ENCODE results near the gene GRN. TPM values are rescaled to one million over a fixed set of nuclear protein-coding genes. Genes with fewer than 3 reads are reported as not detected.

GRN gene
- 10 to 100 TPM; 42.4 to 69.8 (median 55.6) TPM for total RNA-seq
- total RNA-seq (2013) = 60.0 TPM

GRCh38 chr17:44344939-44345453 is at the start of gene GRN:
GRN (plus strand) TSS chr17:44345302; CDS start chr17:44349165, 3,863 bp downstream.
- DNase-seq (peak; percentile 81 to 91), ATAC-seq (peak; percentile 98)
- Mint-ChIP-seq H3K9me3 (no peaks in the 10 kb centered on the region), H3K4me3 (peak within 1 kb of the TSS; percentile 97), H3K27ac (peak within 1 kb of the TSS; percentile 76 to 85), H3K4me1 (peaks cover 16 to 29% of the 10 kb centered on the region in 2 donors), H3K27me3 (ENCODE audit: low read depth in 2 of 2) (peaks cover 19 to 25% of the 10 kb centered on the region in 2 donors), H3K36me3 (no peaks in the 10 kb centered on the region)
- H3K9me3 ChIP-seq (ENCODE audit: control insufficient read depth, insufficient read depth, low read length) = no peaks in the 10 kb centered on the region
- TF ChIP-seq, protein P1, sequence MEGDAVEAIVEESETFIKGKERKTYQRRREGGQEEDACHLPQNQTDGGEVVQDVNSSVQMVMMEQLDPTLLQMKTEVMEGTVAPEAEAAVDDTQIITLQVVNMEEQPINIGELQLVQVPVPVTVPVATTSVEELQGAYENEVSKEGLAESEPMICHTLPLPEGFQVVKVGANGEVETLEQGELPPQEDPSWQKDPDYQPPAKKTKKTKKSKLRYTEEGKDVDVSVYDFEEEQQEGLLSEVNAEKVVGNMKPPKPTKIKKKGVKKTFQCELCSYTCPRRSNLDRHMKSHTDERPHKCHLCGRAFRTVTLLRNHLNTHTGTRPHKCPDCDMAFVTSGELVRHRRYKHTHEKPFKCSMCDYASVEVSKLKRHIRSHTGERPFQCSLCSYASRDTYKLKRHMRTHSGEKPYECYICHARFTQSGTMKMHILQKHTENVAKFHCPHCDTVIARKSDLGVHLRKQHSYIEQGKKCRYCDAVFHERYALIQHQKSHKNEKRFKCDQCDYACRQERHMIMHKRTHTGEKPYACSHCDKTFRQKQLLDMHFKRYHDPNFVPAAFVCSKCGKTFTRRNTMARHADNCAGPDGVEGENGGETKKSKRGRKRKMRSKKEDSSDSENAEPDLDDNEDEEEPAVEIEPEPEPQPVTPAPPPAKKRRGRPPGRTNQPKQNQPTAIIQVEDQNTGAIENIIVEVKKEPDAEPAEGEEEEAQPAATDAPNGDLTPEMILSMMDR (IDR thresholded peaks at IDR 0.05) = no peak
- no peaks in the 10 kb centered on the region for H3K27me3 ChIP-seq (ENCODE audit: control insufficient read depth, insufficient read depth, low read length)
- peak within 1 kb of the TSS; percentile 35 for H3K27ac ChIP-seq (ENCODE audit: low read length)
- 0% methylated on average over 26 of the region's 26 CpGs for WGBS (ENCODE audit: insufficient coverage)
- peaks cover 56% of the 10 kb centered on the region for H3K4me1 ChIP-seq (ENCODE audit: control insufficient read depth, insufficient read depth, low read length)
- peak within 1 kb of the TSS; percentile 64 for H3K4me3 ChIP-seq (ENCODE audit: low read length)
- H3K36me3 ChIP-seq (ENCODE audit: control insufficient read depth, insufficient read depth, low read length) = no peaks in the 10 kb centered on the region
- intact Hi-C loops (cut with micrococcal nuclease) = loop anchor here (5.0 kb wide), 1 partner anchor 133 kb away; no protein-coding TSS in a partner anchor

DNA sequence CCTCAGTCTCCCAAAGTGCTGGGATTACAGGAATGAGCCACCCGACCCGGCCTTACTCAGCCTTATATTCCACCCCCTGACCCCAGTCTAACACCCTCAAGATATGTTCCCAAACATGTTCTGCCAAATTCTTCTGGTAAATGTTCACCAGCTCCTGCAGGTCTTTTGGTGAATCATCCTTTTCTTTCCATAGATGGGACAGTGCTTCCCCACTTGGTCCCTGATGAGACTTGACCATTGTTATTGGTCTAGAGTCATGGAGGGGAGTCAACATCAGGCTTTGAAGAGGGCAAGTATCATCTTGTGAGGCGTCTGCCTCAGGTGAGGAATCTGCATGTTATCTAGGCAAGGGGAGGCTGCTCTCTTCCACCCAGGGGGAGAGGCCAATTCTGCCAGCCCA is 47.1 kb upstream of the GRN start:
- no peak overlapping the region for H3K27ac ChIP-seq (ENCODE audit: low read length)
- 81% methylated on average over 3 of the region's 3 CpGs for WGBS (ENCODE audit: insufficient coverage)
- no peaks in the 10 kb centered on the region for H3K27me3 ChIP-seq (ENCODE audit: control insufficient read depth, insufficient read depth, low read length)
- no peak overlapping the region for H3K4me3 ChIP-seq (ENCODE audit: low read length)
- no peak overlapping the region for H3K4me3 Mint-ChIP-seq
- H3K36me3 ChIP-seq (ENCODE audit: control insufficient read depth, insufficient read depth, low read length) = no peaks in the 10 kb centered on the region
- peaks cover 10% of the 10 kb centered on the region for H3K4me1 ChIP-seq (ENCODE audit: control insufficient read depth, insufficient read depth, low read length)
- intact Hi-C loops (cut with micrococcal nuclease) = no loop called here
- no peaks in the 10 kb centered on the region for H3K36me3 Mint-ChIP-seq
- no peaks in the 10 kb centered on the region for H3K9me3 ChIP-seq (ENCODE audit: control insufficient read depth, insufficient read depth, low read length)
- H3K9me3 Mint-ChIP-seq = no peaks in the 10 kb centered on the region
- no peak overlapping the region for H3K27ac Mint-ChIP-seq
- TF ChIP-seq, protein P1 (IDR thresholded peaks at IDR 0.05) = no peak
- H3K27me3 Mint-ChIP-seq (ENCODE audit: low read depth in 2 of 2) = peaks cover 7 to 13% of the 10 kb centered on the region in 2 donors
- ATAC-seq = no peak
- DNase-seq = no peak
- H3K4me1 Mint-ChIP-seq = no peaks in the 10 kb centered on the region

DNA sequence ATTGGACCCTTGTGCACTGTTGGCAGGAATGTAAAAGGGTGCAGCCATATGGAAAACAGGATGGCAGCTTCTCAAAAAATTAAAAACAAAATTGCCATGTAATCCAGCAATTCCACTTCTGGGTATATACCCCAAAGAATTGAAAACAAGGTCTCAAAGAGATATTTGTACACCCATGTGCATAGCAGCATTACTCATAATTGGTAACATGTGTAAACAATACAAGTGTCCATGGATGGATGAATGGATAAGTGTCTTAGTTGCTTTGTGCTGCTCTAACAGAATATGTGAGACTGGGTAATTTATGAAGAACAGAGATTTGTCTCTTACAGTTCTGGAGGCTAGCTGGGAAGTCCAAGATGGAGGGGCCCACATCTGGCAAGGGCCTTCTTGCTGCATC is 40.5 kb upstream of the GRN start:
- Histone ChIP-seq H3K9me3 (ENCODE audit: control insufficient read depth, insufficient read depth, low read length) (no peaks in the 10 kb centered on the region), H3K4me1 (ENCODE audit: control insufficient read depth, insufficient read depth, low read length) (peaks cover 22% of the 10 kb centered on the region), H3K4me3 (ENCODE audit: low read length) (no peak overlapping the region), H3K36me3 (ENCODE audit: control insufficient read depth, insufficient read depth, low read length) (no peaks in the 10 kb centered on the region), H3K27me3 (ENCODE audit: control insufficient read depth, insufficient read depth, low read length) (peaks cover 20% of the 10 kb centered on the region), H3K27ac (ENCODE audit: low read length) (no peak overlapping the region)
- H3K36me3 Mint-ChIP-seq = no peaks in the 10 kb centered on the region
- DNase-seq = no peak
- no peak overlapping the region for H3K27ac Mint-ChIP-seq
- H3K9me3 Mint-ChIP-seq = no peaks in the 10 kb centered on the region
- TF ChIP-seq, protein P1 (IDR thresholded peaks at IDR 0.05) = no peak
- no peak overlapping the region for H3K4me3 Mint-ChIP-seq
- peaks cover 20 to 27% of the 10 kb centered on the region in 2 donors for H3K27me3 Mint-ChIP-seq (ENCODE audit: low read depth in 2 of 2)
- intact Hi-C loops (cut with micrococcal nuclease) = no loop called here
- ATAC-seq = no peak
- H3K4me1 Mint-ChIP-seq = peaks cover 11 to 12% of the 10 kb centered on the region in 2 donors

Data from natural killer cell (primary cell).